ENCODE results near the gene PTGDR2. TPM values are rescaled to one million over a fixed set of nuclear protein-coding genes. Genes with fewer than 3 reads are reported as not detected.

Gene PTGDR2
- total RNA-seq, 2 donors from 2014 or later = 0.27 TPM; not detected in 1

DNA sequence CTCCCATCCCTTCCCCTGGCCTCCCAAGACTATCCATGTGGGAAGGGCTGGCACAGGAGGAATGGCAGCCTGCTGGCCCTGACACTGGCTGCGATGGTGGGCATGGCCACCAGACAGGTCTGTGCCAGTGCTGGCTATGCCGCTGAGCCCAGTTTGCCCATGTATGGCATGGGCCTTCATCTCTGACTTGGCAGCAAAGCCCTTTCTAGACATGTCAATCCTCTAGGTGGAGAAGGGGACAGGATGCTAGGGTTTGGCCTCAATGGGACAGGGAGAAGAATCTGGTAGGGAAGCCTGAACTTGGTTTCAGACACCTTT is 20.4 kb upstream of the PTGDR2 start:
- ATAC-seq (no peak), DNase-seq (no peak)
- intact Hi-C loops (cut with DNase I) = no loop called here

- no peak for ATAC-seq
- intact Hi-C loops (cut with DNase I) = no loop called here
- no peak for DNase-seq
These were observed 19.8 kb upstream of the PTGDR2 start for GRCh38 chr11:60875366-60876167.

DNA sequence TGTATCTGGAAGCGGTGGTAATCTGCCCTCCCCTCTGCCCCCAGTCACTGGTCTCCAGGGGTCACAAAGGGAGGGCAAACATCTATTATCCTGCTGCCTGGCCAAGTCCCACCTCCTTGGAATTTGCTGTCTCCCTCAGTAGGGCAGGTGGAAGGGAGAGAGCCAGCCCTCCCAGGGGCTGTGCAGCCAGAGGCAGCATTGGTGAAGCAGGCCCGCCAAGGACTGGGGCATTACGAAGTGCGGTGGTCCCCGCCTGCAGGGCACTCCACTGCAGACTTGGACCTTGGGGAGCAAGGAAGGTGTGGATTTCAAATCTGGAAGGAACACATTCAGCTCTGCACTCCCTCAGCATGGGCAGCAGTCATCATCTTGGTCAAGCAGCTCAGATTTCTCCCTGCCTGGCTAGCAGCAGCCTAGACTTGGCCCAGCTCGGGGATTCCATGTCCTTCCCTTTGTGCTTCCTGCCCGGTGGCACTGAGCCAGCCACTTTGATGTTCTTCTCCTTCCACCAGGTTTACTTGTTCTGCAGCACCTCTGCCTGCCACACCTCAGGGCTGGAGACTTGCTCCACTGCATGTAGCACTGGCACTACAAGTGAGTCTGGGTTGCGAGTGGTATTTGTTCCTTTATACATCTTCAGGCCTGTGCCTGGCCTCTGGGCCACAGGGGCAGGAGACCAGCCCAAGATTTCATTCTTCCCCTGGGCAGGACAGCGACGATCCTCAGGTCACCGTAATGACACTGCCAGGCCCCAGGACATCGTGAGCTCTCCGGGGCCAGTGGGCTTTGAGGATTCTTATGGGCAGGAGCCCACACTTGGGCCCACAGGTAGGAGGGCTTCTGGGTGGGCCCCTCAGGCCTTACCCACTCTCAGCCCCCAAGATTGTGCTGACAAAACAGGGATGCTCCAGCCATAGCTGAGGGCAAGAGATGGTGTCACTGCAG is 18.9 kb upstream of the PTGDR2 start:
- intact Hi-C loops (cut with DNase I) = no loop called here
- ATAC-seq (no peak), DNase-seq (no peak)

DNA sequence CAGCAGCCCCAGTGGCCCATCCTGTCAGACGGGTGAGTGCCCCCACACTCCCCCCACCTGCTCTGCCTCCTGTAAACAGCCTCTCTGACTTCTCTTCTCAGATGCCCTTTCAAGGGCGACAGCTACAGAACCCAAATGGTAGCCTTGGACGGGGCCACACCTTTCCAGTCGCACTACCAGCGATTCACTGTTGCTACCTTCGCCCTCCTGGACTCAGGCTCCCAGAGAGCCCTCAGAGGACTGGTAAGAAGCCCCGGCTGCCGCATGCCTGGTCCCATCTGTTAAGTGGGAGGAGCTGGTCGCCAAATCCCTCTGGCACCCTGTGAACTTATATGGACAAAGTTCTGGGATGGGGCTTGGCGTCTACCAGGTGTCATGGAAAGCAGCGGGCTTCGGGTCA is 17.8 kb upstream of the PTGDR2 start:
- intact Hi-C loops (cut with DNase I) = no loop called here
- DNase-seq (no peak), ATAC-seq (no peak)

- no peak for DNase-seq
- intact Hi-C loops (cut with DNase I) = no loop called here
- peak; percentile 11 to 45 for ATAC-seq
These were observed 17.3 kb upstream of the PTGDR2 start for GRCh38 chr11:60872961-60873524.

- peak; percentile 77 to 80 for ATAC-seq
- peak; percentile 65 for DNase-seq
- intact Hi-C loops (cut with DNase I) = no loop called here
These were observed 16.6 kb upstream of the PTGDR2 start for GRCh38 chr11:60872124-60872960.

GRCh38 chr11:60871378-60872061 is 15.8 kb upstream of the PTGDR2 start:
- DNase-seq = peak; percentile 51
- ATAC-seq = peak; percentile 78 to 81
- intact Hi-C loops (cut with DNase I) = no loop called here

DNA sequence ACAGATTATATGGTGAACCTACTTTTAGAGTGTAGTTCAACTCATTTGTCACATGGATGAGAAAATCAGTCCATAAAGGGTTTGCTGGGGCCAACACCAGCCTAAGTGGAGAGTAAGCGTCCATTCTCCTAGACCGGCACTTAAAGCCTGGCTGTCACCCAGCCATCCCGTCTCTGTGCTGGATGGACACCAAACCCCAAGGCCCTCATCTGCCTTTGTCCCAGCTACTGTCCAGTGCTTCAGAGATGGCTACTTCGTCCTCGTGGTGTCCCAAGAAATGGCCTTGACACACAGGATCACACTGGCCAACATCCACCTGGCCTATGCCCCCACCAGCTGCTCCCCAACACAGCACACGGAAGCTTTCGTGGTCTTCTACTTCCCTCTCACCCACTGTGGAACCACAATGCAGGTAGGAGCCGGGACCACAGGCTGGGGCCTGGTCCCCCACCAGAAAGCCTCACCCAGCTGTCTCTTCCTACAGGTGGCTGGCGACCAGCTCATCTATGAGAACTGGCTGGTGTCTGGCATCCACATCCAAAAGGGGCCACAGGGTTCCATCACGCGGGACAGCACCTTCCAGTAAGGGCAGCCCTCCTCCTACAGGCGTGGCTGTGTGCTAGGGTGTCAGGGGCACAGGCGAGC is 15.1 kb upstream of the PTGDR2 start:
- no peak for ATAC-seq
- DNase-seq = no peak
- intact Hi-C loops (cut with DNase I) = no loop called here

DNA sequence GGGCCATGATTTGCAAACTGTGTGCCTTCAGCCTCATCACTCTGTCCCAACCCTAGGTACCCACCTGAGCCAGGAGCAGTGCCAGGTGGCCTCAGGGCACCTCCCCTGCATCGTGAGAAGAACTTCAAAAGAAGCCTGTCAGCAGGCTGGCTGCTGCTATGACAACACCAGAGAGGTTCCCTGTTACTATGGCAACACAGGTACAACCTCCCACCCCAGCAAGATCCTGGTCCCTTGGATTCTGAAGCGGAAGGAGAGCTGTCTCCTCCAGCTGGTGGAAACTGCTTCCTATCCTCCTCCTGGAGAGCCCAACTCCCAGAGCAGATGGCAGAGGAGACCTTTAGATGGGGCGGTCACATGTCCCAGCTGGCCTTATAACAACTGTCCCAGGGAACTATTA is 14.5 kb upstream of the PTGDR2 start:
- intact Hi-C loops (cut with DNase I) = no loop called here
- DNase-seq (no peak), ATAC-seq (no peak)

- intact Hi-C loops (cut with DNase I) = no loop called here
- ATAC-seq (no peak), DNase-seq (no peak)
These were observed 13.7 kb upstream of the PTGDR2 start for GRCh38 chr11:60869451-60869825.

DNA sequence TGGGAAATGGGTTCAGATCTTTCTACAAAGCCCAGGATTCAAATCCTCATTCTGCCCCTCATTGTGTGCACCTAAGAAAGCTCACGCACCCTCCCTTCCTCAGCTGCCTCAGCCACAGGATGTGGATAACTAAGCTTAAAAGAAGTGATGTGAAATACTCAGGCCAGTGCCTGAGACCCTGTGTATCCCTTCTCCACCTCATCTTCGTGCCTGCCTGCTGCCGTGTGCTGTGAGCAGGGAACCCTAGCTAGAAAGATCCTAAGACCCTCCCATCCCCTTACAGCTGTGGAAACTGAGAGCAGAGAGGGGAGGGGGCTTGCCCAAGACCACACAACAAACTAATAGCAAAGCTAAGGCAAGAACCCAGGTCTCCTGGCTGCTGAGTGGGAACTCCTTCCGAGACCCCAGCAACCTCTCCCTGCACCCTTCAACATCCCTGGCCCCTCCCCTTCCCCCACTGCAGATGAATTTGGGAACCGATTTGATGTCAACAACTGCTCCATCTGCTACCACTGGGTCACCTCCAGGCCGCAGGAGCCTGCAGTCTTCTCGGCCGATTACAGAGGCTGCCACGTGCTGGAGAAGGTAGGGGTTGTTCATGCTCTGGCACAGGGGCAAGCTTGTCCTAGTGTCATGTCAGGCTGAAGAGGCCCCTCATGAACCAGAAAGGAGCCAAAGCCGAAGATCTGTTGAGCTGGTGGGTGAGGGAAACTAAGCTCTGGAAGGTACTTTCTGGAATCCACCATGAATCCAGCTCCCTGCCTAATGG is 13.1 kb upstream of the PTGDR2 start:
- ATAC-seq (no peak), DNase-seq (no peak)
- intact Hi-C loops (cut with DNase I) = no loop called here

- intact Hi-C loops (cut with DNase I) = no loop called here
- ATAC-seq (no peak), DNase-seq (no peak)
These were observed 12.3 kb upstream of the PTGDR2 start for GRCh38 chr11:60867871-60868681.

DNA sequence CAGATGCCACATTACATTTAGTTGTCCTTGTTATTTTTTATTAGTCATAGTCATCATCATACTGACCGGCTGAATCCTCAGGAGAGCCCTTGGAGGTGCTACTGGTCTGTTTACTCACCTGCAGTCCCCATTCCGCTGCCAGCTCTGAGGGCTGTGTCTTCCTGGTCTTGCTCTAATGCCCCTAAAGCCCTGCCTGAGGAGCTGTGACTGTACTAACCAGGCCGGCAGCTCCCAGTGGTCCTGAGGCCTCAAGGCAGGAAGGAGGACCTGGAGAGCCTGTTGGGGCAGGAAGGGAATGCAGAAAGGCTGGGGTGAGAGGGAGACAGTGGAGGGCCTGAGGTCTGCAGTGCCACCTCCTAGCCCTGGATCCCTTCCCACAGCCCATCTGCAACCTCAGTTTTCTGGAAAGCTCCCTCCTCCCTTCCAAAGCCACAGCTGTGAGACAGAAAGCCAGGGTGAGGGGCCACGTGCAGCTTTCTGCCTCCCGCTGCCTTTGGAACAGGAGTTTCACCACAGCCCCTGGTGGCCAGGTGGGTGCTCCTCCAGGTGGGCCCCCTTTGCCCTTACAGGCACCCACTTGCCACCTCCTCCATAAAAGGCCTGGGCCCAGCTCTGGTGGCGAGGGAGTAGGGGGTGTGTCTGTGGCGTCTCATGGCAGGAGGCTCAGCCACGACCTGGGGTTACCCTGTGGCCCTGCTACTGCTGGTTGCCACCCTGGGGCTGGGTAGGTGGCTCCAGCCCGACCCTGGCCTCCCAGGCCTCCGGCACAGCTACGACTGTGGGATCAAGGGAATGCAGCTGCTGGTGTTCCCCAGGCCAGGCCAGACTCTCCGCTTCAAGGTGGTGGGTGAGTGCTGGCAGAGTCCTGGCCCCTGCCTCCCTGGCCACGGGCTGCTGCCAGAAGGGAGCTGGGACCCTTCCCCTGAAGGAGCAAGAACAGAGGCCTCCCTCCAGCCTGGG is 11.4 kb upstream of the PTGDR2 start, which contains the start of gene ZP1:
Gene ZP1 (plus strand): TSS at position 632 of the 960 bp plus-strand sequence. CDS start 20 bp downstream, at position 652.
- DNase-seq (no peak), ATAC-seq (no peak)
- intact Hi-C loops (cut with DNase I) = no loop called here

DNA sequence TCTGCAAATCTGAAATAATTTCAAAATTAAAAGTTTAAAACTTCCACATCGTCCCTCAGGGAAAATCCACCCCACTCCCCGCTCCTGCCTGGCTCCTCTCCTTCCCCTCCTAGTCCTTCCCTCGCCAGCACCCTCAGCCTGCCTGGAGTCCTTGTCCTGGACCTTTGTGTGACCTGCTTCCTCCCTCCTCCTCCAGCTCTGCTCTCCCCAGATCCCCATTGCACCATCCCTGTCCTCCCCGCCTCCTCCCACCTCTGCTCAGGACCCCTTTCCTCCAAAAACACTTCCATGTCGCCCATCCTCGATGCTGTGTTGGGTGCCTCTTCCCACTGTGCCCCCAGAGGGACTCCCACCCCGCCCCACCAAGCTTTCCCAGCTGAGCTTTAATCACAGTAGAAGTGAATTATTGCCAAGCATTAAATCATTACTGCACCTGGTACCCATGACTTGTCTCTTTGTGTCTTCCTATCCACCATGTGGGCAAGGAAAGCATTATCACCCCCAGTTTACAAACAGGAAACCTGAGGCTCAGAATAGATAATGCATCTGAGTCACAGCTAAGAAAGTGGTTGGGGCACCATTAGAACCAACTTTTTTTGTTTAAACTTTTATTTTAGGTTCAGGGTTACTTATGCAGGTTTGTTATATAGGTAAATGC is 9.2 kb upstream of the PTGDR2 start:
- intact Hi-C loops (cut with DNase I) = no loop called here
- DNase-seq = no peak
- no peak for ATAC-seq

Data from left cardiac atrium (tissue), 4 donors.